Measurements from ENCODE around the gene BLOC1S1. TPM values are rescaled to one million over a fixed set of nuclear protein-coding genes. Genes with fewer than 3 reads are reported as not detected.

Gene BLOC1S1
- polyA plus RNA-seq, 1 donor (not counting 4 experiments of a cell fraction or from before 2014, with no cell fraction given): 62.5 TPM

DNA sequence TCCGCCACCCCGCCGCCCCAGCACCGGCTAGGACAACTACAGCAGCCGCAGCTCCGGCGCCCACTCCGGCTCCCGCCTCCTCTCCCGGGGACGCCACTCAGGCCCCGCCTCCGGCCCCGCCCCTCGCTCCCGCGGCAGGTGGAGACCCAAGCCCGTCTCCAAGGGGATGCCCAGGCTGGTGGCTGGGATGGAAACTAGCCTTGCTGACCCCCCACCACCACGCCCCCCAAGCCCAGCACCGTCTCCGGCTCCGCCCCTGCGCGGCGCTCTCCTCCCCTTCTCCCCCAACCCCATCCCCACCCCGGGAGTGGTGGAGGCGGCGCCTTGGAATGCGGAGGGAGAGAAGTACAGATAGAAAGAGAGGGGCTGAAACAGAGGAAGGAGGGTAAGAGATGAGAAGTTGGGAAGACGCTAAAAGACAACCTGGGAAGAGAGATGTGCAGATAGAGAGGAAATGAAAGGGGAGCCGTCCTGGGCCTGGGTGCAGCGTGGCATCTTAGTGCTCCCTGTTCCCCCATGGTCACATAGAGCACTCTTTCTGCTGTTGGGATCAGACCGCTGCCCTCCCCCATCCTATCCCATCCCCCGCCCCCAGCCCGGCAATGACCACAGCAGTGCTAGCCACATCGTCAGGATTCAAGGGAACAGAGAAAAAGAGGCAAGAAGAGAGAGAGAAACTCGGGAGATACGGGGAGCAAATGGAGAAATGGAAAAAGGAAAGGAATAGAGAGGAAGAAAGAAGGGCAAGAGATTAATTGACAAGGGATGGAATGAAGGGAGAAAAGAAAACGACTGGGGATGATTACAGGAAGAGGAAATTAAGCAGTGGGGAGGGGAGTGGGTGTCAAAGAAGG, 7.8 kb upstream of the BLOC1S1 start, which contains the start of gene ITGA7:
Gene ITGA7, minus strand, starts transcription at position 64 of the 854 bp plus-strand sequence. CDS start 222 bp downstream, outside the sequence.
- H3K27ac ChIP-seq (ENCODE audit: control insufficient read depth, insufficient read depth, low read length): no peak within 1 kb of the TSS
- DNase-seq (ENCODE audit: low read depth, low spot score) (no peak), FAIRE-seq (no peak)
- peak within 1 kb of the TSS; percentile 45 for H3K4me2 ChIP-seq (ENCODE audit: control insufficient read depth, extremely low read depth, insufficient read depth, low read depth, low read length)
- no peaks in the 10 kb centered on the region for H3K9me1 ChIP-seq (ENCODE audit: control insufficient read depth, extremely low read depth, insufficient read depth, low read length)
- H3K27me3 ChIP-seq (ENCODE audit: control insufficient read depth, extremely low read depth, insufficient read depth, low read length): peaks cover 49% of the 10 kb centered on the region
- H2AFZ ChIP-seq (ENCODE audit: control insufficient read depth, low read length): no peak within 1 kb of the TSS
- no peaks in the 10 kb centered on the region for H3K79me2 ChIP-seq (ENCODE audit: control insufficient read depth, insufficient read depth, low read length)
- no peaks in the 10 kb centered on the region for H4K20me1 ChIP-seq (ENCODE audit: control insufficient read depth, extremely low read depth, insufficient read depth, low read length)
- TF ChIP-seq, protein P1, sequence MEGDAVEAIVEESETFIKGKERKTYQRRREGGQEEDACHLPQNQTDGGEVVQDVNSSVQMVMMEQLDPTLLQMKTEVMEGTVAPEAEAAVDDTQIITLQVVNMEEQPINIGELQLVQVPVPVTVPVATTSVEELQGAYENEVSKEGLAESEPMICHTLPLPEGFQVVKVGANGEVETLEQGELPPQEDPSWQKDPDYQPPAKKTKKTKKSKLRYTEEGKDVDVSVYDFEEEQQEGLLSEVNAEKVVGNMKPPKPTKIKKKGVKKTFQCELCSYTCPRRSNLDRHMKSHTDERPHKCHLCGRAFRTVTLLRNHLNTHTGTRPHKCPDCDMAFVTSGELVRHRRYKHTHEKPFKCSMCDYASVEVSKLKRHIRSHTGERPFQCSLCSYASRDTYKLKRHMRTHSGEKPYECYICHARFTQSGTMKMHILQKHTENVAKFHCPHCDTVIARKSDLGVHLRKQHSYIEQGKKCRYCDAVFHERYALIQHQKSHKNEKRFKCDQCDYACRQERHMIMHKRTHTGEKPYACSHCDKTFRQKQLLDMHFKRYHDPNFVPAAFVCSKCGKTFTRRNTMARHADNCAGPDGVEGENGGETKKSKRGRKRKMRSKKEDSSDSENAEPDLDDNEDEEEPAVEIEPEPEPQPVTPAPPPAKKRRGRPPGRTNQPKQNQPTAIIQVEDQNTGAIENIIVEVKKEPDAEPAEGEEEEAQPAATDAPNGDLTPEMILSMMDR (optimal IDR thresholded peaks at IDR 0.05 in 1 of 3, IDR thresholded peaks at IDR 0.05 in 1 of 3, conservative IDR thresholded peaks at IDR 0.05 in 1 of 3; ENCODE audit: extremely low read depth in 1 of 3, insufficient read depth in 2 of 3, low read length in 3 of 3): no peak
- no peak for TF ChIP-seq EZH2 (IDR thresholded peaks at IDR 0.05; ENCODE audit: low read length)
- no peaks in the 10 kb centered on the region for H3K9me3 ChIP-seq (ENCODE audit: control insufficient read depth, low read depth, low read length)
- H3K36me3 ChIP-seq (ENCODE audit: control insufficient read depth in 2 of 2, extremely low read depth in 1 of 2, insufficient read depth in 2 of 2, low read length in 2 of 2): no peaks in the 10 kb centered on the region
- peak within 1 kb of the TSS in 2 of 3 experiments; percentile 24 to 31 for H3K4me3 ChIP-seq (ENCODE audit: control insufficient read depth in 2 of 3, extremely low read depth in 1 of 3, insufficient read depth in 2 of 3, low read depth in 1 of 3, low read length in 3 of 3)
- dilution Hi-C loops (cut with MboI; ENCODE audit: extremely low pct_ligation_motif_present, low sequenced_read_pairs): no loop called here
- H3K9ac ChIP-seq (ENCODE audit: control insufficient read depth, extremely low read depth, insufficient read depth, low read length): no peak within 1 kb of the TSS
- no peaks in the 10 kb centered on the region for H3K4me1 ChIP-seq (ENCODE audit: control insufficient read depth, extremely low read depth, insufficient read depth, low read length)

DNA sequence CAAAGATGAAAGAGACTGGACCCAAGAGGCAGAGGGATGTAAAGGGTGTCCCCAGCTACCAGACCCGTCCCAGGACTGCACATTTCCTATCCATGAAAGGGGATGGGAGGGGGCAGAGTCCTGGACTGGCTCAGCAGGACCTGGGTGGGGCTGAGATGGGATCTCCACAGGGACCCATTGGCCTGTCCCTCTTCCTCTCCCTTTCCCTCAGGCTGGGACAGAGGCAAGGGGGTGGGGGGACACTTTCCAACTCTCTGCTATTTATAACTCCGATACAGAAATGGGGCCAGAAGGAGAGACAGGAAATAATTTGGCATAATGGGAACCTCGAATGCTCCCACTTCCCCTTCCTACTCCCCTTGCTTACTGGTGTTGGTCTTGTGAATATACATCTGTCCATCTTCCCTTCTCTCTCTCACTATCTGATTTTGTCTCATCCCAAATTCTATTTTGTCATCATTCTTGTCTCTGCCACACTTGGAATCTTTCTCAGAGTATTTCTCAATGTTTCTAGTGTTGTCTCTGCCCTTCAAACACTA, 7.1 kb upstream of the BLOC1S1 start:
- H3K4me2 ChIP-seq (ENCODE audit: control insufficient read depth, extremely low read depth, insufficient read depth, low read depth, low read length): no peak overlapping the region
- TF ChIP-seq, protein P1 (optimal IDR thresholded peaks at IDR 0.05 in 1 of 3, IDR thresholded peaks at IDR 0.05 in 1 of 3, conservative IDR thresholded peaks at IDR 0.05 in 1 of 3; ENCODE audit: extremely low read depth in 1 of 3, insufficient read depth in 2 of 3, low read length in 3 of 3): no peak
- TF ChIP-seq EZH2 (IDR thresholded peaks at IDR 0.05; ENCODE audit: low read length): no peak
- no peak overlapping the region for H3K27ac ChIP-seq (ENCODE audit: control insufficient read depth, insufficient read depth, low read length)
- no peak for DNase-seq (ENCODE audit: low read depth, low spot score)
- H3K9me1 ChIP-seq (ENCODE audit: control insufficient read depth, extremely low read depth, insufficient read depth, low read length): no peaks in the 10 kb centered on the region
- no peak overlapping the region for H2AFZ ChIP-seq (ENCODE audit: control insufficient read depth, low read length)
- H3K9ac ChIP-seq (ENCODE audit: control insufficient read depth, extremely low read depth, insufficient read depth, low read length): no peak overlapping the region
- H3K27me3 ChIP-seq (ENCODE audit: control insufficient read depth, extremely low read depth, insufficient read depth, low read length): peaks cover 49% of the 10 kb centered on the region
- H3K9me3 ChIP-seq (ENCODE audit: control insufficient read depth, low read depth, low read length): no peaks in the 10 kb centered on the region
- FAIRE-seq: no peak
- no peaks in the 10 kb centered on the region for H3K36me3 ChIP-seq (ENCODE audit: control insufficient read depth in 2 of 2, extremely low read depth in 1 of 2, insufficient read depth in 2 of 2, low read length in 2 of 2)
- peaks cover 3% of the 10 kb centered on the region for H3K4me1 ChIP-seq (ENCODE audit: control insufficient read depth, extremely low read depth, insufficient read depth, low read length)
- no peaks in the 10 kb centered on the region for H4K20me1 ChIP-seq (ENCODE audit: control insufficient read depth, extremely low read depth, insufficient read depth, low read length)
- H3K79me2 ChIP-seq (ENCODE audit: control insufficient read depth, insufficient read depth, low read length): no peaks in the 10 kb centered on the region
- no peak overlapping the region for H3K4me3 ChIP-seq (ENCODE audit: control insufficient read depth in 2 of 3, extremely low read depth in 1 of 3, insufficient read depth in 2 of 3, low read depth in 1 of 3, low read length in 3 of 3)
- dilution Hi-C loops (cut with MboI; ENCODE audit: extremely low pct_ligation_motif_present, low sequenced_read_pairs): no loop called here

All from keratinocyte (primary cell).